ENCODE measurements around the gene SELL. TPM values are rescaled to one million over a fixed set of nuclear protein-coding genes. Genes with fewer than 3 reads are reported as not detected.
A peak's percentile ranks its signal among the peaks of the same experiment; 100 is the strongest.

SELL gene
- polyA plus RNA-seq, 1 of the 3 experiments (the other 2 are of a cell fraction) = 0.58 TPM

DNA sequence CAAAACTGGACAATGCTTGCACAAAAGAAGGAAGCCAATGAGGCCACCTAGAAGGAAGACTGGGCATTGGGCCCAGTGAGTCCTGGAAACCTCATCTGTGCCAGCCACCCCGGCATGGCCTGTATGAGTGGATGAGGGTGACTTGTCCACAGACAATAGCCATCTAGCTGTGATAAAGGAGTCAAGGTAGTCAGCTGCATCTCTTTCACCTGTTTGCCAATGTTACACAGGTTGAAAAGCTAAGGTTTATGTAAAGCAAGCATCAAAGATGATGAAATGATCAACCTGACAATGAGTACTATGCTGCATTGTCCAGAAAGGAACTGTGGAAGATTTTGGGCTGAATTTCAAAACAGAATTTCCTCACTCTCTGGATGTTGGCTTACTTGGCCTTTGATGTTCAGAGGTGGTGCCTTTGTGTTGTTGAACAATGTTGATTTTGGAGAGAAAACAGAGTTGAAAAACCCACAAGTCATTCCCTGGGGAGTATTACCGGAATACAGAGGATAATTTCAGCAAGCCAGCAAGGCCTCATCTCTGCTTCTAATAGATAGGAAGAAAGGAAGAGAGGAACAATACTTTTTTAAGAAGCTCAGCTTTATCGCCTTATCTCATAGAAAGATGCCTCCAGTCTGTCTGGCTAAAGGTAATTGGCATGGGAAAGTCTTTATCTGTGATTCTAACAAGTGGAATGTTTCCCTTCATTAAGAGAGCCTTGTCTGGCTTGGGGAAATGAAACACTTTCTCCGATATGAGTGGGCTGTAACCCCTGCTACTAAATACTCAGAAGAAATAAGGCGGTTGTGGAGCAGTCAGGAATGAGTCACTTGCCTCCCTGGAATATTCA is 33.8 kb upstream of the SELL start (continued):
- TF ChIP-seq, protein P1, sequence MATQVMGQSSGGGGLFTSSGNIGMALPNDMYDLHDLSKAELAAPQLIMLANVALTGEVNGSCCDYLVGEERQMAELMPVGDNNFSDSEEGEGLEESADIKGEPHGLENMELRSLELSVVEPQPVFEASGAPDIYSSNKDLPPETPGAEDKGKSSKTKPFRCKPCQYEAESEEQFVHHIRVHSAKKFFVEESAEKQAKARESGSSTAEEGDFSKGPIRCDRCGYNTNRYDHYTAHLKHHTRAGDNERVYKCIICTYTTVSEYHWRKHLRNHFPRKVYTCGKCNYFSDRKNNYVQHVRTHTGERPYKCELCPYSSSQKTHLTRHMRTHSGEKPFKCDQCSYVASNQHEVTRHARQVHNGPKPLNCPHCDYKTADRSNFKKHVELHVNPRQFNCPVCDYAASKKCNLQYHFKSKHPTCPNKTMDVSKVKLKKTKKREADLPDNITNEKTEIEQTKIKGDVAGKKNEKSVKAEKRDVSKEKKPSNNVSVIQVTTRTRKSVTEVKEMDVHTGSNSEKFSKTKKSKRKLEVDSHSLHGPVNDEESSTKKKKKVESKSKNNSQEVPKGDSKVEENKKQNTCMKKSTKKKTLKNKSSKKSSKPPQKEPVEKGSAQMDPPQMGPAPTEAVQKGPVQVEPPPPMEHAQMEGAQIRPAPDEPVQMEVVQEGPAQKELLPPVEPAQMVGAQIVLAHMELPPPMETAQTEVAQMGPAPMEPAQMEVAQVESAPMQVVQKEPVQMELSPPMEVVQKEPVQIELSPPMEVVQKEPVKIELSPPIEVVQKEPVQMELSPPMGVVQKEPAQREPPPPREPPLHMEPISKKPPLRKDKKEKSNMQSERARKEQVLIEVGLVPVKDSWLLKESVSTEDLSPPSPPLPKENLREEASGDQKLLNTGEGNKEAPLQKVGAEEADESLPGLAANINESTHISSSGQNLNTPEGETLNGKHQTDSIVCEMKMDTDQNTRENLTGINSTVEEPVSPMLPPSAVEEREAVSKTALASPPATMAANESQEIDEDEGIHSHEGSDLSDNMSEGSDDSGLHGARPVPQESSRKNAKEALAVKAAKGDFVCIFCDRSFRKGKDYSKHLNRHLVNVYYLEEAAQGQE (IDR thresholded peaks at IDR 0.05; ENCODE audit: low read depth, low read length) = no peak
- TF ChIP-seq SMC3 (IDR thresholded peaks at IDR 0.05; ENCODE audit: low read depth, low read length) (no peak), TEAD4 (IDR thresholded peaks at IDR 0.05; ENCODE audit: borderline replicate concordance, insufficient read depth) (peak; percentile 45; the same call in 1 of the 2 replicates), RXRA (IDR thresholded peaks at IDR 0.05; ENCODE audit: borderline replicate concordance, low read depth) (0 out of 2 replicates have a peak, but pooled peaks have one; percentile 14), GABPA (IDR thresholded peaks at IDR 0.05; ENCODE audit: low read depth) (no peak), MEF2A (IDR thresholded peaks at IDR 0.05; ENCODE audit: borderline replicate concordance, low read depth) (no peak), ELF1 (IDR thresholded peaks at IDR 0.05) (no peak), NFIC (IDR thresholded peaks at IDR 0.05; ENCODE audit: borderline replicate concordance) (peak; percentile 57), RAD21 (IDR thresholded peaks at IDR 0.05; ENCODE audit: low read length) (no peak), TAF1 (IDR thresholded peaks at IDR 0.05; ENCODE audit: borderline replicate concordance, low read depth, low read length) (no peak)
- TF ChIP-seq, protein P2, sequence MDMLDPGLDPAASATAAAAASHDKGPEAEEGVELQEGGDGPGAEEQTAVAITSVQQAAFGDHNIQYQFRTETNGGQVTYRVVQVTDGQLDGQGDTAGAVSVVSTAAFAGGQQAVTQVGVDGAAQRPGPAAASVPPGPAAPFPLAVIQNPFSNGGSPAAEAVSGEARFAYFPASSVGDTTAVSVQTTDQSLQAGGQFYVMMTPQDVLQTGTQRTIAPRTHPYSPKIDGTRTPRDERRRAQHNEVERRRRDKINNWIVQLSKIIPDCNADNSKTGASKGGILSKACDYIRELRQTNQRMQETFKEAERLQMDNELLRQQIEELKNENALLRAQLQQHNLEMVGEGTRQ (IDR thresholded peaks at IDR 0.05; ENCODE audit: borderline replicate concordance, low read depth, low read length) = no peak

DNA sequence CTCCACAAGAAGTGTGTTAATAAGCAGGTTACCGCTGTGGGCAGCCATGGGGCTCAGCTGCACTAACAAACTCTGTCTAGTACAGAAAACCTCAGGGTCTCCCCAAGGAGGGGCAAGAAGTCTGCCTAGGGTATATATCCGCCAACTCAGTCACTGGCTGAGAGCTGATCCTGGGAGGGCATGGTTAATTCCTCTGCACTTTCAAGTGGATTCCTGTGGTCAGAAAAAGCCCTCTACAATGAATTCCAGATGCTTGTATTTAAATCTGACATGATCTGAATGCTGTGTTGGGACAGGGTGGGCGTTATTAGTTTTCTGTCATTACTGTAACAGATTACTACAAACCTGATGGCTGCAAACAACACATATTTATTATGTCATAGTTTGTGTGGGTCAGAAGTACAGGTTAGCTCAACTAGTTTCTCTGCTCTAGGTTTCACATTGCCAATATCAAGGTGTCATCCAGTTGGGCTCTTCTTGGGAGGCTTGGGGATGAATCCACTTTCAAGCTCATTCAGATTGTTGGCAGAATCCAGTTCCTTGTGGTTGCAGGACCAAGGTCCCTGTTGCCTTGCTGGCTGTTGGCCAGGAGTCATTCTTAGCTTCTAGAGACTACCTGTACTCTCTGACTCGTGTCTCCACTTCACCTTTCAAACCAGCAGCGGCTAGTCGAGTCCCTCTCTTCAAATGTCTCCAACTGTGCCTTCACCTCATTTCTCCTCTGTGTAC is 30.4 kb upstream of the SELL start:
- peak overlapping the region; percentile 31; the same call in 1 of the 2 replicates for H2AFZ ChIP-seq (ENCODE audit: low read depth)
- H3K27ac ChIP-seq (ENCODE audit: low read depth in 2 of 2, low read length in 1 of 2) = peak overlapping the region; percentile 81 to 84; a peak in 3 of 4 replicates
- no peak for DNase-seq
- peak overlapping the region; percentile 65; the same call in 1 of the 2 replicates for H3K4me2 ChIP-seq
- no peaks in the 10 kb centered on the region for H4K20me1 ChIP-seq (ENCODE audit: insufficient read depth)
- no peaks in the 10 kb centered on the region for H3K27me3 ChIP-seq (ENCODE audit: insufficient read depth)
- peaks cover 3 to 33% of the 10 kb centered on the region in 2 experiments; a peak in 3 of 4 replicates for H3K4me1 ChIP-seq (ENCODE audit: control insufficient read depth in 1 of 2, insufficient read depth in 2 of 2, low read depth in 1 of 2, low read length in 1 of 2)
- peak overlapping the region; percentile 6 to 14; a peak in 2 of 4 replicates for H3K4me3 ChIP-seq (ENCODE audit: low read depth in 2 of 2, low read length in 1 of 2)
- no peaks in the 10 kb centered on the region for H3K9me3 ChIP-seq
- CTCF ChIA-PET = interaction anchor here (1.0 to 1.5 kb wide), 2 partner anchors 46 to 68 kb away, joined by 3 to 4 read pairs; no protein-coding TSS in a partner anchor
- no peaks in the 10 kb centered on the region for H3K9me2 ChIP-seq
- H3K79me2 ChIP-seq (ENCODE audit: insufficient read depth) = no peaks in the 10 kb centered on the region
- peaks cover 30% of the 10 kb centered on the region for H3F3A ChIP-seq (replicated peaks; ENCODE audit: insufficient read depth)
- H3K9ac ChIP-seq = peak overlapping the region; percentile 20; the same call in 1 of the 2 replicates
- POLR2A ChIA-PET = no interaction called here
- H3K36me3 ChIP-seq (replicated peaks in 1 of 2; ENCODE audit: control insufficient read depth in 1 of 2, insufficient read depth in 2 of 2, low read length in 1 of 2) = no peaks in the 10 kb centered on the region
- WGBS (ENCODE audit: low lambda C conversion rate) = 21% methylated on average over 6 of the region's 6 CpGs
- TF ChIP-seq ELF1 (IDR thresholded peaks at IDR 0.05) (no peak), FOXM1 (IDR thresholded peaks at IDR 0.05; ENCODE audit: low read depth) (no peak), RCOR1 (IDR thresholded peaks at IDR 0.05; ENCODE audit: low read length) (no peak), TCF12 (IDR thresholded peaks at IDR 0.05) (peak; percentile 98), RFX5 (IDR thresholded peaks at IDR 0.05; ENCODE audit: low read length) (no peak), RXRA (IDR thresholded peaks at IDR 0.05; ENCODE audit: borderline replicate concordance, low read depth) (no peak; the same call in 1 of the 2 replicates), NRF1 (IDR thresholded peaks at IDR 0.05; ENCODE audit: low read depth, low read length) (no peak), FOXJ3 (CRISPR knock-in tag; IDR thresholded peaks at IDR 0.05) (no peak), CHD2 (IDR thresholded peaks at IDR 0.05; ENCODE audit: low read length, partially characterized antibody) (no peak)
- TF ChIP-seq, protein P3, sequence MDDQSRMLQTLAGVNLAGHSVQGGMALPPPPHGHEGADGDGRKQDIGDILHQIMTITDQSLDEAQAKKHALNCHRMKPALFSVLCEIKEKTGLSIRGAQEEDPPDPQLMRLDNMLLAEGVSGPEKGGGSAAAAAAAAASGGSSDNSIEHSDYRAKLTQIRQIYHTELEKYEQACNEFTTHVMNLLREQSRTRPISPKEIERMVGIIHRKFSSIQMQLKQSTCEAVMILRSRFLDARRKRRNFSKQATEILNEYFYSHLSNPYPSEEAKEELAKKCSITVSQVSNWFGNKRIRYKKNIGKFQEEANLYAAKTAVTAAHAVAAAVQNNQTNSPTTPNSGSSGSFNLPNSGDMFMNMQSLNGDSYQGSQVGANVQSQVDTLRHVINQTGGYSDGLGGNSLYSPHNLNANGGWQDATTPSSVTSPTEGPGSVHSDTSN (IDR thresholded peaks at IDR 0.05) = peak; percentile 80
- TF ChIP-seq, protein P4, sequence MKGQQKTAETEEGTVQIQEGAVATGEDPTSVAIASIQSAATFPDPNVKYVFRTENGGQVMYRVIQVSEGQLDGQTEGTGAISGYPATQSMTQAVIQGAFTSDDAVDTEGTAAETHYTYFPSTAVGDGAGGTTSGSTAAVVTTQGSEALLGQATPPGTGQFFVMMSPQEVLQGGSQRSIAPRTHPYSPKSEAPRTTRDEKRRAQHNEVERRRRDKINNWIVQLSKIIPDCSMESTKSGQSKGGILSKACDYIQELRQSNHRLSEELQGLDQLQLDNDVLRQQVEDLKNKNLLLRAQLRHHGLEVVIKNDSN (IDR thresholded peaks at IDR 0.05; ENCODE audit: borderline replicate concordance, low read depth) = no peak
- TF ChIP-seq, protein P5, sequence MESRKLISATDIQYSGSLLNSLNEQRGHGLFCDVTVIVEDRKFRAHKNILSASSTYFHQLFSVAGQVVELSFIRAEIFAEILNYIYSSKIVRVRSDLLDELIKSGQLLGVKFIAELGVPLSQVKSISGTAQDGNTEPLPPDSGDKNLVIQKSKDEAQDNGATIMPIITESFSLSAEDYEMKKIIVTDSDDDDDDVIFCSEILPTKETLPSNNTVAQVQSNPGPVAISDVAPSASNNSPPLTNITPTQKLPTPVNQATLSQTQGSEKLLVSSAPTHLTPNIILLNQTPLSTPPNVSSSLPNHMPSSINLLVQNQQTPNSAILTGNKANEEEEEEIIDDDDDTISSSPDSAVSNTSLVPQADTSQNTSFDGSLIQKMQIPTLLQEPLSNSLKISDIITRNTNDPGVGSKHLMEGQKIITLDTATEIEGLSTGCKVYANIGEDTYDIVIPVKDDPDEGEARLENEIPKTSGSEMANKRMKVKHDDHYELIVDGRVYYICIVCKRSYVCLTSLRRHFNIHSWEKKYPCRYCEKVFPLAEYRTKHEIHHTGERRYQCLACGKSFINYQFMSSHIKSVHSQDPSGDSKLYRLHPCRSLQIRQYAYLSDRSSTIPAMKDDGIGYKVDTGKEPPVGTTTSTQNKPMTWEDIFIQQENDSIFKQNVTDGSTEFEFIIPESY (IDR thresholded peaks at IDR 0.05; ENCODE audit: borderline replicate concordance, low read depth) = no peak
